Measurements from ENCODE around the gene PLAC8L1. TPM values are rescaled to one million over a fixed set of nuclear protein-coding genes. Genes with fewer than 3 reads are reported as not detected.

Gene PLAC8L1
- total and polyA plus RNA-seq, 2 of the 4 experiments (the other 2 are of a cell fraction), result 0.27 TPM; not detected in 1

GRCh38 chr5:146151970-146152369 lies 46.6 kb upstream of the PLAC8L1 start:
- no peaks in the 10 kb centered on the region for H3K4me1 ChIP-seq (ENCODE audit: control insufficient read depth, insufficient read depth, low read length)
- no TSS peak for BruUV-seq (replicated peaks)
- POLR2A ChIA-PET (ENCODE audit: unreplicated experiment), result no interaction called here
- in situ Hi-C loops (cut with MboI; ENCODE audit: low sequenced_read_pairs) (no loop called here), dilution Hi-C loops (cut with HindIII; ENCODE audit: low sequenced_read_pairs, unreplicated experiment) (no loop called here), intact Hi-C loops (cut with micrococcal nuclease) (no loop called here)
- no peak overlapping the region for H3K18ac ChIP-seq (ENCODE audit: low read depth, low read length)
- CTCF ChIA-PET, result no interaction called here
- no peak overlapping the region for H3K4me2 ChIP-seq (ENCODE audit: low read depth, low read length)
- no peak overlapping the region for H4K5ac ChIP-seq (ENCODE audit: low read depth, low read length)
- peaks cover 2% of the 10 kb centered on the region; the same call in 1 of the 2 replicates for H3K9me1 ChIP-seq (ENCODE audit: insufficient read depth, low read length)
- WGBS, 2 experiments (ENCODE audit: extremely low coverage in 2 of 2, insufficient read length in 1 of 2), result 95% methylated on average over 2 of the region's 3 CpGs; no CpG with 5 or more reads in 1 of the 2 experiments
- H2BK20ac ChIP-seq (ENCODE audit: low read depth, low read length), result no peak overlapping the region
- no peak overlapping the region for H3K56ac ChIP-seq (ENCODE audit: extremely low read depth, insufficient read depth, low read length)
- H2BK15ac ChIP-seq (ENCODE audit: low read depth, low read length), result no peak overlapping the region
- H3K36me3 ChIP-seq (ENCODE audit: control insufficient read depth, insufficient read depth, low read length), result peaks cover 32% of the 10 kb centered on the region
- TF ChIP-seq RCOR1 (IDR thresholded peaks at IDR 0.05; ENCODE audit: insufficient replicate concordance, low read length) (no peak), CTCF (conservative IDR thresholded peaks at IDR 0.05; ENCODE audit: low read depth, low read length) (no peak), SMC3 (IDR thresholded peaks at IDR 0.05; ENCODE audit: low read depth, low read length) (no peak), RAD21 (IDR thresholded peaks at IDR 0.05; ENCODE audit: low read length) (no peak), CEBPB (IDR thresholded peaks at IDR 0.05; ENCODE audit: low read depth, low read length) (no peak), MAZ (IDR thresholded peaks at IDR 0.05; ENCODE audit: borderline replicate concordance, low read depth, low read length) (no peak), MAFK (IDR thresholded peaks at IDR 0.05; ENCODE audit: low read depth, low read length) (no peak), NFE2L2 (IDR thresholded peaks at IDR 0.05; ENCODE audit: low read depth, low read length) (no peak), RFX5 (IDR thresholded peaks at IDR 0.05; ENCODE audit: low read depth, low read length) (no peak), FOS (IDR thresholded peaks at IDR 0.05; ENCODE audit: low read depth, low read length) (no peak), POLR2A (IDR thresholded peaks at IDR 0.05; ENCODE audit: low read depth, low read length) (no peak), MXI1 (IDR thresholded peaks at IDR 0.05; ENCODE audit: borderline replicate concordance, low read depth, low read length) (no peak), USF2 (IDR thresholded peaks at IDR 0.05; ENCODE audit: low read depth, low read length) (no peak), BHLHE40 (IDR thresholded peaks at IDR 0.05; ENCODE audit: low read depth, low read length) (no peak), CHD1 (IDR thresholded peaks at IDR 0.05; ENCODE audit: low read depth, low read length) (no peak)
- TF ChIP-seq, protein P1, sequence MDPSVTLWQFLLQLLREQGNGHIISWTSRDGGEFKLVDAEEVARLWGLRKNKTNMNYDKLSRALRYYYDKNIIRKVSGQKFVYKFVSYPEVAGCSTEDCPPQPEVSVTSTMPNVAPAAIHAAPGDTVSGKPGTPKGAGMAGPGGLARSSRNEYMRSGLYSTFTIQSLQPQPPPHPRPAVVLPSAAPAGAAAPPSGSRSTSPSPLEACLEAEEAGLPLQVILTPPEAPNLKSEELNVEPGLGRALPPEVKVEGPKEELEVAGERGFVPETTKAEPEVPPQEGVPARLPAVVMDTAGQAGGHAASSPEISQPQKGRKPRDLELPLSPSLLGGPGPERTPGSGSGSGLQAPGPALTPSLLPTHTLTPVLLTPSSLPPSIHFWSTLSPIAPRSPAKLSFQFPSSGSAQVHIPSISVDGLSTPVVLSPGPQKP (IDR thresholded peaks at IDR 0.05; ENCODE audit: borderline replicate concordance, low read depth, low read length), result no peak
- H3K14ac ChIP-seq (replicated peaks; ENCODE audit: low read depth, low read length), result no peak overlapping the region
- no peaks in the 10 kb centered on the region for H4K20me1 ChIP-seq (ENCODE audit: insufficient read depth, low read length)
- no peak overlapping the region for H3K4me3 ChIP-seq (ENCODE audit: insufficient read depth, low read depth, low read length)
- H3K27ac ChIP-seq (ENCODE audit: insufficient read depth, low read length), result no peak overlapping the region
- ATAC-seq (ENCODE audit: low read depth) (no peak), DNase-seq (no peak)
- H3K4ac ChIP-seq (ENCODE audit: low read depth, low read length), result no peak overlapping the region
- H3K23ac ChIP-seq (ENCODE audit: low read depth, low read length), result no peak overlapping the region
- H4K8ac ChIP-seq (ENCODE audit: low read depth in 2 of 2, low read length in 2 of 2), result no peak overlapping the region
- peaks cover 0 to 4% of the 10 kb centered on the region in 2 experiments; a peak in 1 of 4 replicates for H3K79me1 ChIP-seq (ENCODE audit: low read depth in 1 of 2, low read length in 2 of 2)
- H4K91ac ChIP-seq (ENCODE audit: insufficient read depth, low read depth, low read length), result no peak overlapping the region
- no peaks in the 10 kb centered on the region for H3K9me3 ChIP-seq (ENCODE audit: control insufficient read depth, insufficient read depth, low read length)
- H3K9ac ChIP-seq (ENCODE audit: low read depth, low read length), result no peak overlapping the region
- peak overlapping the region; percentile 8 for H2BK5ac ChIP-seq (ENCODE audit: low read depth, low read length, poor library complexity, severe bottlenecking)
- H2AK5ac ChIP-seq (ENCODE audit: low read depth, low read length), result no peak overlapping the region
- H2BK120ac ChIP-seq (ENCODE audit: low read depth, low read length), result no peak overlapping the region
- H2AFZ ChIP-seq (replicated peaks; ENCODE audit: low read length, poor library complexity), result no peak overlapping the region
- H3K27me3 ChIP-seq (ENCODE audit: control insufficient read depth, insufficient read depth, low read length), result no peaks in the 10 kb centered on the region
- peak overlapping the region; percentile 55 for H2AK9ac ChIP-seq (replicated peaks; ENCODE audit: low read depth, low read length, poor library complexity)

Data from IMR-90 (cell line).